RWPE1 (cell line): ENCODE results near the gene THAP2.
A peak's percentile ranks its signal among the peaks of the same experiment; 100 is the strongest.

Experiments
- CTCF ChIA-PET: fragments of 350-600 bp; sonication (Branson Sonifier 250); formaldehyde crosslinking; extraction: SDS; loops from one replicate; lab custom pipeline; 2021; lab: Yijun Ruan, JAX
- POLR2A ChIA-PET: fragments of 400-600 bp; formaldehyde crosslinking; extraction: SDS; loops from one replicate; lab custom pipeline; 2020; ENCODE audit warnings: antibody characterized with exemption; ENCODE audit not compliant: low non-redundant PET; lab: Yijun Ruan, JAX
- DNase-seq: peaks from one replicate; pipeline ENCODE4 v3.0.0; 2012; ENCODE audit warnings: low spot score
- H3K27ac ChIP-seq: fragments of 450-650 bp; 2 replicates; pipeline ENCODE4 v1.5.1; 2017
- TF ChIP-seq, protein P1 (sequence below): fragments of 450-650 bp; conservative IDR thresholded peaks from 2 replicates; pipeline ENCODE4 v1.5.1; 2017; ENCODE audit warnings: low read depth, mild to moderate bottlenecking

THAP2 gene

GRCh38 chr12:71636704-71637115 is 27.4 kb upstream of the THAP2 start:
- CTCF ChIA-PET = interaction anchor here (0.5 to 1.4 kb wide), 11 partner anchors 9 to 244 kb away, joined by 3 to 14 read pairs (median 4); partner anchors contain the start of gene RAB21
- TF ChIP-seq, protein P1, sequence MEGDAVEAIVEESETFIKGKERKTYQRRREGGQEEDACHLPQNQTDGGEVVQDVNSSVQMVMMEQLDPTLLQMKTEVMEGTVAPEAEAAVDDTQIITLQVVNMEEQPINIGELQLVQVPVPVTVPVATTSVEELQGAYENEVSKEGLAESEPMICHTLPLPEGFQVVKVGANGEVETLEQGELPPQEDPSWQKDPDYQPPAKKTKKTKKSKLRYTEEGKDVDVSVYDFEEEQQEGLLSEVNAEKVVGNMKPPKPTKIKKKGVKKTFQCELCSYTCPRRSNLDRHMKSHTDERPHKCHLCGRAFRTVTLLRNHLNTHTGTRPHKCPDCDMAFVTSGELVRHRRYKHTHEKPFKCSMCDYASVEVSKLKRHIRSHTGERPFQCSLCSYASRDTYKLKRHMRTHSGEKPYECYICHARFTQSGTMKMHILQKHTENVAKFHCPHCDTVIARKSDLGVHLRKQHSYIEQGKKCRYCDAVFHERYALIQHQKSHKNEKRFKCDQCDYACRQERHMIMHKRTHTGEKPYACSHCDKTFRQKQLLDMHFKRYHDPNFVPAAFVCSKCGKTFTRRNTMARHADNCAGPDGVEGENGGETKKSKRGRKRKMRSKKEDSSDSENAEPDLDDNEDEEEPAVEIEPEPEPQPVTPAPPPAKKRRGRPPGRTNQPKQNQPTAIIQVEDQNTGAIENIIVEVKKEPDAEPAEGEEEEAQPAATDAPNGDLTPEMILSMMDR = peak; percentile 76
- peak; percentile 41 for DNase-seq
- POLR2A ChIA-PET = no interaction called here
- H3K27ac ChIP-seq = no peak overlapping the region

DNA sequence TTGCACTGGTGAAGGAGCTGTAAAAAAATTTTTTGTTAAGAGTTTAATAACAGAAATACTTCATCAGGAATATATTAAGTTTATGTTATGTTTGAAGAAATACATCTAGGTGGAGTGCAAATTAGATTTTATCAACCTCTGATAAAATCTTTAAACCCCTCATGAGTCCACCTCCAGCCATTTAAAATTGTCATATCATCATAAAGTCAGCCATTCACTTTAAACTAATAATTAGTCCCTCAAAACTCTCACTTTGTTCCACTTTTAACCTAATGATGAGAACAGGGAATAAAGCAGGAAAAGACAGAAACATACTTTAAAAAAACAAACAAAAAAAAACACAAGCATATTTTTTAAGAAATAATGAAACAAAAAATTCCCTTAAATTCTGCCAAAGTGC is 25.6 kb upstream of the THAP2 start:
- TF ChIP-seq, protein P1 = no peak
- DNase-seq = no peak
- POLR2A ChIA-PET = no interaction called here
- H3K27ac ChIP-seq = no peak overlapping the region
- CTCF ChIA-PET = no interaction called here

DNA sequence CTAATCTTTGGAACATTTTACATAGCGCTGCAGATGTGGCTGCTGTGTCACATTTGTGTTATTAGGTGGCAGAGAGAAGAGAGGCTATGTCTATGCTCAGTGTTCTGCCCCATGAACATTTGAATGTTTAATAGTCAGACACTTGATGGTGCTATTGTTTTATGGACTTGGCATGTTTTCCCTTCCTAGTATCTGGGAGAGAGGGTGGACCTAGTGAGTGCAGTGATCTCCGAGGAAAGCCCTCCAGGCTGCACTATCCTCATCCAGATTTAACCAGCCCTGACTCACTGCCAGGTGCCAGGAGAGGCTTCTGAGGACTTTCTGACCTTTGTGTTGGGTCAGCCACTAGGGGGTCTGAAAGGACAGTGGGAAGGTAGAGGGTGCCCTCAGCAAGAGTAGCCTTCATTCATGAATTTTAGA is 24.8 kb upstream of the THAP2 start:
- POLR2A ChIA-PET = no interaction called here
- DNase-seq = no peak
- H3K27ac ChIP-seq = no peak overlapping the region
- TF ChIP-seq, protein P1 = no peak
- CTCF ChIA-PET = interaction anchor here (1.7 kb wide), 1 partner anchor 108 kb away, joined by 5 read pairs; no protein-coding TSS in a partner anchor

GRCh38 chr12:71640316-71640715 is 23.8 kb upstream of the THAP2 start:
- H3K27ac ChIP-seq = peak overlapping the region; percentile 30
- ChIA-PET POLR2A (no interaction called here), CTCF (interaction anchor here (0.6 to 1.7 kb wide), 3 partner anchors 24 to 153 kb away, joined by 3 to 5 read pairs (median 4); partner anchors contain the start of genes THAP2 and ZFC3H1)
- DNase-seq = no peak
- TF ChIP-seq, protein P1 = no peak

- CTCF ChIA-PET = no interaction called here
- TF ChIP-seq, protein P1 = no peak
- H3K27ac ChIP-seq = no peak overlapping the region
- DNase-seq = no peak
- POLR2A ChIA-PET = no interaction called here
These were observed 22.7 kb upstream of the THAP2 start for GRCh38 chr12:71641390-71641789.

DNA sequence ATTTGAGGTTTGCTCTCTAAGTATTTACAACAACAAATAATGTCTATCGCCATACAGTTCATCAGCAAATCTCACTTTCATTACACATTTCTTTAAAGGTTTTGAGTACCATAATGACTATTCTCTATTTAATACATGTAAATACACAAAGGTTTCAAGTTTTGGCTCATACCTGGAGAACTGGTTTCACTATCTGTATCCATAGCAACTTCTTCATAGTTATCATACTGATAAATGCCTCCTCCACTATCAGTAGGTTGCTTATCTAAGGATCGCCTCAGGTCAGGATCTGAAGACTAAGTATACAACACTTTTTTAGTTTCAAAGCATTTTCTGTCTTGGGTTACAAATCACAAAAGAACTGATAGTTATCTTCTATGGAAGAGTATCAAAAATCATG is 21.8 kb upstream of the THAP2 start:
- no peak for DNase-seq
- CTCF ChIA-PET = no interaction called here

More for the DNA sequence above, 21.8 kb upstream of the THAP2 start:
- H3K27ac ChIP-seq = no peak overlapping the region
- TF ChIP-seq, protein P1 = no peak
- POLR2A ChIA-PET = no interaction called here
